ENCODE data around the gene TUSC7. TPM values are rescaled to one million over a fixed set of nuclear protein-coding genes. Genes with fewer than 3 reads are reported as not detected.

TUSC7 gene
- total and polyA plus RNA-seq, 9 donors: not detected

GRCh38 chr3:116691041-116691440 lies 18.5 kb upstream of the TUSC7 start:
- Histone ChIP-seq H3K4me3 (no peak overlapping the region), H3K4me1 (ENCODE audit: insufficient read depth) (no peaks in the 10 kb centered on the region), H3K27ac (no peak overlapping the region), H3K36me3 (no peaks in the 10 kb centered on the region), H3K9me3 (no peaks in the 10 kb centered on the region), H3K27me3 (no peaks in the 10 kb centered on the region)
- 84 to 87% (median 87%) methylated on average over 2 of the region's 2 CpGs for WGBS, 3 donors
- DNase-seq: no peak
- intact Hi-C loops (cut with DNase I): no loop called here
- TF ChIP-seq EP300 (IDR thresholded peaks at IDR 0.05) (no peak), POLR2A (IDR thresholded peaks at IDR 0.05) (no peak), CTCF (IDR thresholded peaks at IDR 0.05) (no peak)

GRCh38 chr3:116701070-116701469 lies 8.5 kb upstream of the TUSC7 start:
- TF ChIP-seq CTCF (IDR thresholded peaks at IDR 0.05) (no peak), EP300 (IDR thresholded peaks at IDR 0.05) (no peak), POLR2A (IDR thresholded peaks at IDR 0.05) (no peak)
- DNase-seq: no peak
- no peaks in the 10 kb centered on the region for H3K36me3 ChIP-seq
- H3K27ac ChIP-seq: no peak overlapping the region
- intact Hi-C loops (cut with DNase I): no loop called here
- no peaks in the 10 kb centered on the region for H3K27me3 ChIP-seq
- H3K4me1 ChIP-seq (ENCODE audit: insufficient read depth): no peaks in the 10 kb centered on the region
- H3K4me3 ChIP-seq: no peak overlapping the region
- no peaks in the 10 kb centered on the region for H3K9me3 ChIP-seq

GRCh38 chr3:116702334-116702733 lies 7.2 kb upstream of the TUSC7 start:
- intact Hi-C loops (cut with DNase I): no loop called here
- Histone ChIP-seq H3K4me1 (ENCODE audit: insufficient read depth) (no peaks in the 10 kb centered on the region), H3K27ac (no peak overlapping the region), H3K36me3 (no peaks in the 10 kb centered on the region), H3K4me3 (no peak overlapping the region), H3K9me3 (no peaks in the 10 kb centered on the region), H3K27me3 (no peaks in the 10 kb centered on the region)
- no peak for DNase-seq
- TF ChIP-seq POLR2A (IDR thresholded peaks at IDR 0.05) (no peak), CTCF (IDR thresholded peaks at IDR 0.05) (no peak), EP300 (IDR thresholded peaks at IDR 0.05) (no peak)
- 44 to 53% (median 47%) methylated on average over 4 of the region's 4 CpGs for WGBS, 3 donors

- no peak for DNase-seq
- Histone ChIP-seq H3K9me3 (no peaks in the 10 kb centered on the region), H3K27ac (no peak overlapping the region), H3K4me3 (no peak overlapping the region), H3K27me3 (no peaks in the 10 kb centered on the region), H3K36me3 (no peaks in the 10 kb centered on the region), H3K4me1 (ENCODE audit: insufficient read depth) (no peaks in the 10 kb centered on the region)
- 89 to 95% (median 94%) methylated on average over 3 of the region's 3 CpGs for WGBS, 3 donors
- intact Hi-C loops (cut with DNase I): no loop called here
- TF ChIP-seq CTCF (IDR thresholded peaks at IDR 0.05): no peak
- no peak for TF ChIP-seq EP300 (IDR thresholded peaks at IDR 0.05)
- TF ChIP-seq POLR2A (IDR thresholded peaks at IDR 0.05): no peak
Observed at GRCh38 chr3:116707531-116707930, 2.0 kb upstream of the TUSC7 start.

GRCh38 chr3:116716490-116716889 lies 6.9 kb downstream of the TUSC7 start:
- intact Hi-C loops (cut with DNase I): no loop called here

More at GRCh38 chr3:116716490-116716889, 6.9 kb downstream of the TUSC7 start:
- H3K36me3 ChIP-seq: no peaks in the 10 kb centered on the region
- H3K4me1 ChIP-seq (ENCODE audit: insufficient read depth): no peaks in the 10 kb centered on the region
- TF ChIP-seq POLR2A (IDR thresholded peaks at IDR 0.05) (no peak), EP300 (IDR thresholded peaks at IDR 0.05) (no peak), CTCF (IDR thresholded peaks at IDR 0.05) (no peak)
- H3K27ac ChIP-seq: no peak overlapping the region
- H3K9me3 ChIP-seq: no peaks in the 10 kb centered on the region
- H3K4me3 ChIP-seq: no peak overlapping the region
- no peaks in the 10 kb centered on the region for H3K27me3 ChIP-seq
- no peak for DNase-seq
- 55 to 79% (median 68%) methylated on average over 4 of the region's 4 CpGs for WGBS, 3 donors
